ENCODE results near the gene RAB27B.
"Not testable (repeated sequence)": the region's sequence is repeated elsewhere in the genome, so short reads cannot be mapped to it uniquely, and the experiment has no call there.

RAB27B gene

DNA sequence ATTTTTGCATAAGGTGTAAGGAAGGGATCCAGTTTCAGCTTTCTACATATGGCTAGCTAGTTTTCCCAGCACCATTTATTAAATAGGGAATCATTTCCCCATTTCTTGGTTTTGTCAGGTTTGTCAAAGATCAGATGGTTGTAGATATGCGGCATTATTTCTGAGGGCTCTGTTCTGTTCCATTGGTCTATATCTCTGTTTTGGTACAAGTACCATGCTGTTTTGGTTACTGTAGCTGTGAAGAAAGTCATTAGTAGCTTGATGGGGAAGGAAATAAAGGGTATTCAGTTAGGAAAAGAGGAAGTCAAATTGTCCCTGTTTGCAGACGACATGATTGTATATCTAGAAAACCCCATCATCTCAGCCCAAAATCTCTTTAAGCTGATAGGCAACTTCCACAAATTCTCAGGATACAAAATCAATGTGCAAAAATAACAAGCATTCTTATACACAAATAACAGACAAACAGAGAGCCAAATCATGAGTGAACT lies 7.4 kb upstream of the RAB27B start:
- DNase-seq: not testable (repeated sequence)

DNA sequence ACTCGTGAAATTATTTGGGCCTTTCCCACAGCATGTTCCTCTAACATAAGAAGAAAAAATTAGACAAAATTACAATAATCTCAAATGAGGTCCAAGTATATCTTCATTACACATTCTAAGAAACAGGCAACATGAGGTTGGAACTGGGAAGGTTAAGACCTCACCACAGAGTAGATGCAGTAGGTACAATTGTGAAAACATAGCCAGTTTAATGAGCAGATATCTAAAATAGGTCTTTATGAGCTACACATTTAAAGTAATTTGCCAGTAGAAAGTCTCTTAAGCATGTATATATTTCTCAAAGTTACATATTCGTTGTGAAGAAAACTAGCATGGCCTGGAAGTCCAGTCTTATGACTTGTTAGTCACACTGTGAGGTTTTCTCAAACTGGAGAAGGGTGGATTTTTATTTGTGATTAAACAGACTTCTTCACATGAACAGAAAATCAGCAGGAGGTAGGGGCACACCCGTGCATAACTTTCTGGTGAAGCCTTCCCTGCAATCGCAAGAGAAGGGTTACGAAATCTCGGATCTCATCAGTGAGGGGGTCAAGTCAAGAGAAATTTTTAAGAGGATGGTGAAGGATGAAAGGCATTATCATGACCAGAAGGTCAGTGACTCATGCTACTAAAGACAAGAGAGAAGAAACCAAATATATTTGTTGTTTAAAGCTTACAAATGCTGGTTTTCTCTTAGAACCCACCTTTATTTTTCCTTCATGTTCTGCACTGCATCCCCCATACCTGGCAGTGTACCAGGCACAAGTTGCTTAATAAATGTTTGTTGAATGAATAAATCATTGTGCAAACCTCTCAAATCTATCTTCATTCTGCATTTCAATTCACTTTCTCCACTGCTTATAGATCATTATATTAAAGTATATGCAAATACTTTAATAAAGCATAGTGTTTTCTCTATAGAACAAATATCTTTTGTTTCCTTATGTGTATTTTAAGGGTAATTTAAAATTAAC lies 5.1 kb upstream of the RAB27B start:
- no peak for DNase-seq

DNA sequence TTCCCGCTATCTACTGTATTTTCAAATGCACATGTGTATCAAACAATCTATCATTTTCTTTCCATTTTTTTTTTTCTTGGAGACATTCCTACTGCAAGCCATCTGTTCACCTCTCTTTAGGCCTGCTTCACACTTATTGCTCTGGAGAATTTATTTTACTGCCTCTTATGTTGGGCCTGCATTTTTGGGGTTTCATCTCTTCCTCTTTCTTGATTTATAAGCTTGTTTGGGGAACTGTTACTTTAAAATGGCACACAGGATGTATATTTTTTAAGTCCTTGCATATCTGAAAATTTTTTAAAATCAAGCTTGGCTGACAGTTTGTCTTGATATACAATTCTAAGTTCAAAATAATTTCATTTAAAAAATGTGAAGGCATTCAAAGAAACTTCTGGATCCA lies 3.5 kb upstream of the RAB27B start:
- DNase-seq: no peak

DNA sequence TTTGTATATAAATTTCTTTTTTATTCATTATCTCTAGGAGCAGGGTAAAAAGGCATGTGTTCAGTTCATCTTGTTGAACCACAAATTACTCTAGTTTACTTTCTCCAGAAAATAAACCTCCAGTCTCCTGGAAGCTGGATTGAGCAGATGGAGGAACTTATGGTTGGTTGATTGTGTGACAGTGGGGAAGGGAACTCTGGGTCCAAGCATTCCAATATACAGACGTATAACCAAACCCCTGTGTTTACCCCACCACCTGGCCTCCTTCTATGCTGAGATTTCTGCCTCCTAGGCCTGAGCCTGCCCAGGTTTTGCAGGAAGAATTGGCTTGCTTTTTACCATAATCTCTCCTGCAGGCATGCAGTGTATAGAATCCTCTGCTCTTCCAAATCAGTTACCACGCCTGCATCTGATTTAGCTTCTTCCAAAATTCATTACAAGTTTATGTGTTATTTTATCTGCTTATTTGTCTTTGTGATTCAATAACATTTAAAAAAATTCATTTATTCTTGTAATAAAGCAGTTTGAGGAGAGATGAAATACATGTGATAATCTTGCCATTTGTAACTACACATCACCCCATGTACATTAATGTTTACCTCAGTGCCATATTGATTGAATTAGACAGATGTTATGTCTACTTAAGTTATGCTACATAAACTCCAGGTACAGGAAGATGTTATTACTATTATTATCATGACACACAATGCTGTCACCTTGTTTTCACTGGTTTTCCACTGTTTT lies 2.5 kb upstream of the RAB27B start:
- DNase-seq: no peak

DNA sequence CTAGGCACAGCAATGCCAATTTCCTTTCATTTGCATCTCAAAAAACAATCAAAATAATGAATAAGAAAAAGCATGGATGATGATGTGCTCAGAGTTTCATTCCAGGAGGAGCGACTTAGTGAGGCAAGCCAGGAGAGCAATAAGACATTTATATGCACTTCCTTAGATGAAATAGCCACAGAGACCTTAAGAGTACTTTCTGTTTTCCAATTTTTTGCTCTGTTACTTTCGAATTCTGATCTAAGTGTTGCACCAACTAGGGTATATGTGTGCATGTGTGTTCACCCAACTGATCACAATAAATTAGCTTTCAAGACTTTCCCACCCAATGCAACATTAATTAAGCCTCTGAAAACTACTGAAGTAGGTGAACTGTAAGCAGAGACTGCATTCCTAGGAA lies 709 bp downstream of the RAB27B start:
- DNase-seq: no peak

DNA sequence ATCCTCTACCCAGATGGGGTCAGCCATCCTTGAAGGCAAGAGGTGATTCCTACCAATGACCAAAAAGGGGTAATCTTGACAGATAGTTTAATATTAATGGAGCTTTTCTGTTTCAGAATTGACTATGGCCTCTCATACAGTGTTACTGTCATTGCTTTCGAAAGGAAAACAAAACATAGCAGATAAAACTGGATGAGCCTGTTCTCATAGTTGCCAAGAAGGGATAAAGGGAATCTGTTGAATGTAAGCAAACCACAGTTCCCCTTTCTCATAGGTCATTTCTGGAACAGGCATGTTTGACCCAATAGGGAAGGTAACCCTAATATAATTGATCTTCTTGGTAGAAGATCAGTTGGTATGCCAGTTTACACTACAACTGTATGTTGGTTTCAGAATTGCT lies 1.6 kb downstream of the RAB27B start:
- no peak for DNase-seq

DNA sequence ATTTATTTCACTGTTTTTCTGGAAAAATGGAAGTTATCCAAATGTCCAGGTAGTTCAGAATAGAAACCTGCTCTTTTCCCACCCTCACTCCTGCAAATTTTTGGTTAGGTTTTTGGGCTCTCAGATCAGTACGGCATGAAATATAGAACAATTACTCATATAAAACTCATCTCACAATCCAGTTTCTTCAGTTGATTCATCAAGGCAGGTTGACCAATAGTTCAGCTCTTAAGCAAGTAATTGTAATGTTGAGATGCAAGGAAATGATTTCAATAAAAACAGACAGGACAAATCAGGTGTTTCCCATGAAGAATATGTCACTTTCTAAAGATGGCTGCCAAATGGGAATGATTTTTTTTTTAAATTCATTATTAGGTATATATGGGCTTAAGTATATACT lies 2.0 kb downstream of the RAB27B start:
- no peak for DNase-seq

DNA sequence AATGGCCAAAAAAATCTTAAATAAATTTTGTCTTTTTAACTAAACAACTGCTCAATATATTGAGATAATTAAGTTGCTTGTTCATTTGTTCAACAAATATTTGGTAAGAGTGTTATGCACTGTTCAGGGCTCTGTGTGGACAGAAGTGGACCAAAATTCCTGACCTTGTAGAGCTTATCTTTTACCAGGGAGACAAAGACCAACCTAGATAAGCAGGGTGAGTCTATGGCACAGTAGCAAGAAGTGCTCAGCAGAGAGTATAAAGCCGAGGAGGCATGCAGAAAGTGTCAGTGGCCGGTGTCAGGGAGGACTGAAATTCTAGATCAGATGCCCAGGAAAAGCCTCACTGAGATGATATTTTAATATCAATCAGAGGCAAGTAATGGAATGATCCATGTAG lies 2.6 kb downstream of the RAB27B start:
- DNase-seq: no peak

DNA sequence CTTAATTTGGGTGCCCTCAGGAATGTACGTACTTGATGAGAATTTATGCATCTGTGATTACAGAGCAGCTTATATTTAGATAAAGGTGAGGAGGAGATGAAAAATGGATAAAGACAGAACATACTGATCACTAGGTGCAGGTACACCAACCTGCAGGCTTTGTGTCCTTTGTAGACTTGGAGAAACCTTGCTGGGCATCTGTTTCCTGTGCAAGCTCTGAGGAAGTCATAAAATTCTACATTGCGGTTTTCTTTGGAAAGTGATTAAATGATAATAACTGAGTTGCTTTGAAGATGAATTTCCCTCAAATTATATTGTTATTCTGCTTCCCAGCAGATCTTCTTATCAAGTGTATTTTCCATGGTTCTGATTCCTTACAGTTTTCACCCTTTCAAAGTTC lies 7.7 kb downstream of the RAB27B start:
- no peak for DNase-seq

DNA sequence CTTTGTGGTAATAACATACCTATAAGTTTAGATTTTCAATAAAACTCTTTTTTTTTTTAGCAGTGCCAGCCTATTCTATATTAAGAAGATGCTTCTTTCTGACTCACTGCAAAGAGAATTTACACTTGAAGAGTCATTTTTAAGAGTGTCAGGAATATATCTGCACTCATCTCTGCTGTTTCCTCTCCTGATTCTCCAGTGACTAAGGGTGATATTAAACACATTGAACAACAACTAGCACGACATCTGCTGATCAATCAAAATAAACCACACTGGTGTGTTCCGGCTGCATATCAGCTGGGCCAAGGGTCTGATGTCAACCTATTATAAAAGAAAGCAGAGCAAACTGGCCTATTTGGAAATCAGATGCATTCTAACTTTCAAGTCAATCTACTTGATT lies 15.0 kb downstream of the RAB27B start:
- DNase-seq: no peak

DNA sequence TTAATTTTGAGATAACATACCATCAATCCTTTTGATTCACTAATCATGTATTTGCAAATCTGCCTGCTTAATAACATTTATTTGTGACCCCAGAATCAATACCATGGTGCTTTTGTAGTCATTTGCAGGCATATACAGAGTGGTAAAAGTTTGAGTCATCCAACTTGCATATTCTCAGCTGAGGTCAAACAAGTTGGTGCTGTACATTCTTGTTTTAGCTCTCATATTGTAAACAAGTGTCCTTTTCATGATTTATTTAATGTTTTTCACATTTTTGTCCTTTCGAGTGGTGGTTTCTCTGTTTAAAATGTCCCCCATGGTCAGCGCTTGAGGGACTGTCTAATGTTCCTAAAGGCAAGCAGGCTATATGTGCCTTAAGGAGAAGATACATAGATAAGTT lies 17.5 kb downstream of the RAB27B start:
- no peak for DNase-seq

DNA sequence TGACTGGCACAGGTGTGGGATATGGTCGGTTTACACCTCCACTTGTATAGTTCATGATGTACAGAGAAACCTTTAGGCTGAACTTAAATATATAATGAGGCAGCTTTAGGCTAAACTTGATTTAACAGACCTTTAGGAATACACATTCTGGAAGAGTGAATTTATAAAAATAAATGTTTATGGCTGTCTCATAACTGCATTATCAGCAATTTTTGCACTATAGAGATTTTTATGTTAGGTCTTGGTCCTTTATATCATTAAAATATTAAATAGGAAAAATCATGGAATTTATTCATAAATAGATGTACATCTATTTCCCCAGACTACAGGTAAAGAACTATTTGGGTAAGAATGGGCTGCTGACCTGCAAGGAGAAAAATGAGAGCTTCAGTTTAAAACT lies 19.8 kb downstream of the RAB27B start:
- no peak for DNase-seq

DNA sequence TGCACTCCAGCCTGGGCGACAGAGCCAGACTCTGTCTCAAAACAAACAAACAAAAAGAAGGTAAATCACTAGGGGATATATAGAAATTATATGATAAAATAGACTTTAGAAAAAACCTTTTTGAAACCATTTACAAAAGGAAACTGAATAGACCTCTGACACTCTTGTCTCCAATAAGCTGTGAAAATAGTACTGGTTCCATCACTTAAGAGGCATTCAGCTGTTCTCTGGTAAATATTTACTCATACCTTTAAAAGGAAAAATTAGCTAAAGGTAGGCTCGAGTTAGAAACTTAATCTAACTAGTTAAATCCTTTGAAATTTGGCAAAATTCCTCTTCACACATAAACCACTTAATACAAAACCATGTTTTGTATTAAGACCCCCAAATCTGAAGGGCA lies 21.4 kb downstream of the RAB27B start:
- DNase-seq: no peak

DNA sequence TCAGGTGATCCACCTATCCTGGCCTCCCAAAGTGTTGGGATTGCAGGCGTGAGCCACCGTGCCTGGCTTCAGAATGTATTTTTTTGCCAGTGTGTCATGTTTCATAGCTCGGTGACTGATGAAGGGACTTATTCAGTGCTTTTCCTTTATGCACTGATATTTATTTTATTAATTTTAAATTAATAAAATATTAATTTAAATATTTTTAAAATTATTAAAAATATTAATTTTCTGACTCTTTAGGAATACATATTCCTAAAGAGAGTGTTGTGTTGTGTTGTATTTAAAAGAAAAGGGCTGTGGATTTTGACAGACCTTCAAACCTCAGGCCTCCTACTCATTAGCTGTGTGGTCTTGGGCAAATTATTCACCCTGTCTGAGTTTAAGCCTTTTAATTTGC lies 22.3 kb downstream of the RAB27B start:
- no peak for DNase-seq

DNA sequence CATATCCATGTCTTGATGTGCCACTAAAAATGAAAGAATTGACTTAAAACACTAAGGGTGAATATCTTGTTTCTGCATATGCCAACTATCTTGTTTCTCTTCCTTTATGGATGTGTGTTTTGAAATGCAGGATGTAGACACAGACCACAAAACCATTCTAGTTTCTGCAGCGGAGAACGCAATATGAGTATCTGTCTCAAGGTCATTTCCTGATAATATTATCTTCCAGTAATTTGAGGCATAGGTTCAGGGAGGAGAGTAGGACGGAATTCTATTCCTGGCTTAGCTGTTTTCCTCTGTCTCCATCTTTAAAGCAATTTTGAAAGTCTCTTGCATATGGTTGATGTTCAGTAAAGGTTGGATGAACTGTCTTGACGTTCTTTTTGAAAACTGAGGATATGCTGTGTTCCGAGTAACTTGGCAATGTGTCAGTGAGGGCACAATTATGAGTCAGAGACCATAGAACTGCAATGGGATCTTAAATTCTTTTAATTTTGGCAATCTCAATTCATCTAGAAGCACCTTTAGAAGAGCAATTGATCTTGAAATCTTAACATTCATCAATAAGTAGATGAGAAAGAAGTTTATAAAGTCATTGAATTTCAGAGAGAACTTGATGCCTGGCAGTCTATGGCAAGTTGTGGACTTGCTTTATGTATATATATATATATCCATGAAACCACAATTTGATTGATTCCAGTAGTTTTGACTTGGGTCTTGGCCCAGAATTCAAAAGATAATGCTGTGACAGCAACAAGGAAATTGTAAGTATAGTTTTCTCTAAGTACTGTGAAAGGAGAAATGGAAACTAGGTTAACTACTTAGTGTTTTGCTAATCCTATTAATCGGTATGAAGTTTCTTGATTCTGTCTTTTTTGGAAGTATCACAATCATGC lies 24.8 kb downstream of the RAB27B start:
- no peak for DNase-seq

DNA sequence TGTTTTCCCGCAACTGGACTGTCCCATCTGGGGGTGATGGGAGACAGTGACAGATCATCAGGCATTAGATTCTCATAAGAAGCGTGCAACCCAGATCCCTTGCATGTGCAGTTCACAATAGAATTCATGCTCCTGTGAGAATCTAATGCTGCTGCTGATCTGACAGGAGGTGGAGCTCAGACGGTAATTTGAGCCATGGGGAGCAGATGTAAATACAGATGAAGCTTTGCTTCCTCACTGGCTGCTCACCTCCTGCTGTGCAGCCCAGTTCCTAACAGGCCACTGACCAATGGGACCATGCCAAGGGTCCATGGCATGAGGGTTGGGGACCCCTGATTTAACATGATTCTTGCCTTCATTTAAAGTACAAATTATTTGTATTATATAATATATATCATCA lies 26.8 kb downstream of the RAB27B start:
- DNase-seq: not testable (repeated sequence)

DNA sequence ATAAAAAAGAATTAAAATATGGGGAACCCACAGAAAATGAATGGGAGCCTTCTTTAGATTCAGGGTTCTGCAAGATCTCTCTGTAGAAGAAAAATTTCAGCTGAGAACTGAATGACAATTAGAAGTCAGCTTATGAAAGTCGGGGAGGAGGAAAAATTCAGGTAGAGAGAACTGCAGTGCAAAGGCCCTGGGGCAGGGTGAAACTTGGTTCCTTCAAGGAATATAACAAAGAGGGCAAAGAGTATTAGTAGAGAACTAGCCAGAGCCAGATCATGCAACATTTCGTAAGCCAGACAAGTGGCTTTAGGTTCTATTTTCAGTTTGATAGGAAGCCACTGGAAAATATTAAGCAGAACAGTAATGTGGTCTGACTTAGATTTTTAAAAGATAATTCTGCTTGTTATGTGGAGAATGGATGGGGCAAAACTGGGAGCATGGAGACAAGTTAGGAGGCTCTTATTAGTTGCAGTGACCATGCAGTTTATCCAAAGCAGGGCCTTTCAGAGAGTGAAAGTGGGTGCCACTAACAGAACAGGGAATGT lies 27.9 kb downstream of the RAB27B start:
- DNase-seq: no peak

DNA sequence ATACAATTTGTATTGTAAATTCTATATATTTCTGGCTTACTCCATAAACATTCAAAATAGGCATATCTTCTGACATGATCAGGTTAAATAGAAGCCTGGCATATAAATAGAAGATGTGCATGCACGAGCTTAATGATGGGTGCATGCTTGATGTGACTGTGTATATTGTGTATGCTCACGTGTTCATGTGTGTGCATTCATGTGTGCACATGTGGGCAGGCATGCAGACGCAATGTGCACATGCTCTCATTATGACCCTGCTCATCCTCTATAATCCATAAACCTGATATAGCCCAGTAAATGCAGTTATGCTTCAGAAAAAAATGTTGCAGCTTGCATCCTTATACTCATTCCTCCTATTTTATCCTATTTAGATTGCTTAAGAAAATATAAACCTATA lies 29.2 kb downstream of the RAB27B start:
- DNase-seq: no peak

DNA sequence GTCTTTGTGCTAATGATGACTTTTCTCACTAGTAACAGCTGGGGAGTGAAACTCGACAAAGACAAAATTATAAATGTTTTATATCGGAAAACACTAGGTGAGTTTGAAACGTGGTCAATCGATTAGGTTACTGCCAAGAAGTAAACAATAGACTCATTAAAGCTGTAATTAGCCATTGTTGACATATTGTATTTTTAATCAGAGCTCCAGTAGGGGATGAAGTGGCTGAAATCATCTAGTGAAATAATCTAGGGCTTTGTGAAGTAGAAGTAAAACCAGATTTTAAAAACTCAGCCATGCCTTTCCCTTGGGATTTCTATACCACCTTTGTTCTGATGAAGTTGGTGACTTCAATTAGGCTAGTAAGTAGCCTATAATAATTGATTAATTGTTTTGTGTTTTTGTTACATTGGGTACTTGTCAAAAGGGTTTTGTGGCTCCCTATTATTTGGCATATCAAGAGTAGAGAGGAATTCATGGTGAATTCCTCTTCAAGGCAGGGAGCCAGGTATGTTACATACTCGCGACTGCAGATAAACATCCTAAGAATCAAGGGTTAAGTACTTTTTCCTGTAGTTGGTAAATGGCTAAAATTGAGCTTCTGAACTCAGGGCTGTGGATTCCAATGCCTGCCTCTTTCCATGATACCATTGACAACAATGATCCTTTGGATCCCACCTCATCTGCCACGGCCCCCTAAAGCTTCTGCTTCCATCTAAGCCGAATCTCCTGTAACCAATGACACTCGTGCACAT lies 31.6 kb downstream of the RAB27B start:
- no peak for DNase-seq

DNA sequence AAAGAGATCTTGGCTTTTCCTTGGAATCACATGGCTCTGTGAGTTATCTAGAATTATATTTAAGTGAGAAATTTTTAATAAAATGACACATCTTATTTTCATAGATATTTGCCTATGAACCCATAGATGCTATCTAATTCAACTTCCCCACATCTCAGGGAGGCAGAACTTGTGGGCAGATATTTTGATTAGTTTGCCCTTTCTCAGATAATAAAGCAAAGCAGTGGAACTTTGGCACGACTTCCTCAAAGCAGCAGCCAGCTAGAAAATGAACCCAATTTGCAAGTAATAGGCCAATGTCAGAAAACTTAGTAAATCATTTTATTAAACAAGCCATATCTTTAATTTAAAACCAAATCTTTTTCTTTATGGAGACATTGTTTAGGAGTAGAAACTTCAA lies 32.7 kb downstream of the RAB27B start:
- DNase-seq: no peak

DNA sequence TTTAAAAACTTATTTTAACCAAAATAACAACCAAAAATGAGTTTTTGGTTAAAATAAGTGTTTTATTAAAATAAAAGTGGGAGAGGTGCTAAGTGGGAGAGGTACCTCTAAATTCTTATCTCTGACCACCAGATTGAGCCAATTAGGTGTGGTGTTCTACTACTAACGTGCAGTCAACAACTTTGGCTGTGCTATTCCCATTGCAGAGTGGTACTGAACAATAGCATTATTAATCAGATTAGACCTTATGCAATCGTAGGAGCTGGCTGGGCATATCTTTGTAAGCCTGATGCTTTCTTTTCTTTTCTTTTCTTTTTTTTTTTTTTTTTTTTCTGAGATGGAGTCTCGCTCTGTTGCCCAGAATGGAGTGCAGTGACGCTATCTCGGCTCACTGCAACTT lies 38.9 kb downstream of the RAB27B start:
- no peak for DNase-seq

DNA sequence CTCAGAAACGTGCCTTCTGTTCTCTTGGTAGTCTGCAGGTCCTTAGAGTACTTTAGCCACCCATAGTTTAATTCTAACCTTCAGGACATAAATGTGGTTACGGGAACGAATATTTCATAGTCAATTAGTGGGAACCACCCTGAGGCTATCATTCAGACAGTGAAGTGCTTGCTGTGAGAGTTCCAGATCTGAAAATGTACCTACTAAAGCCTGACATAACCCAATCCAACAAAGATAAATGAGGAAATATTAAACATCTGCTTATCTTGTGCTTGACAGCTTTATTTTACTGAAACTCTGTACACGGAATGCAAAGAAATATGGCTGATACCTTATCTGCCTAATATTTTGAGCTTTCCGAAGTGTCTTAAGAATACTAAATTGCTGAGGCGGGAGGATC lies 43.0 kb downstream of the RAB27B start:
- DNase-seq: no peak
